H4 (cell line): Measurements from ENCODE around the gene SULF2. TPM values are rescaled to one million over a fixed set of nuclear protein-coding genes. Genes with fewer than 3 reads are reported as not detected.

Source experiments
- DNase-seq: peaks from one replicate; pipeline ENCODE4 v3.0.0-alpha.2; 2015; ENCODE audit warnings: low spot score
- total RNA-seq: library from RNA; depleted of rRNA; stranded (reverse); fragments of >200 nt; shearing (Covaris generic); gene quantifications from 2 replicates; pipeline ENCODE4 v1.2.3, GENCODE V29; 2014

Gene SULF2
- total RNA-seq, 1 experiment from 2014 or later: 269 TPM

DNA sequence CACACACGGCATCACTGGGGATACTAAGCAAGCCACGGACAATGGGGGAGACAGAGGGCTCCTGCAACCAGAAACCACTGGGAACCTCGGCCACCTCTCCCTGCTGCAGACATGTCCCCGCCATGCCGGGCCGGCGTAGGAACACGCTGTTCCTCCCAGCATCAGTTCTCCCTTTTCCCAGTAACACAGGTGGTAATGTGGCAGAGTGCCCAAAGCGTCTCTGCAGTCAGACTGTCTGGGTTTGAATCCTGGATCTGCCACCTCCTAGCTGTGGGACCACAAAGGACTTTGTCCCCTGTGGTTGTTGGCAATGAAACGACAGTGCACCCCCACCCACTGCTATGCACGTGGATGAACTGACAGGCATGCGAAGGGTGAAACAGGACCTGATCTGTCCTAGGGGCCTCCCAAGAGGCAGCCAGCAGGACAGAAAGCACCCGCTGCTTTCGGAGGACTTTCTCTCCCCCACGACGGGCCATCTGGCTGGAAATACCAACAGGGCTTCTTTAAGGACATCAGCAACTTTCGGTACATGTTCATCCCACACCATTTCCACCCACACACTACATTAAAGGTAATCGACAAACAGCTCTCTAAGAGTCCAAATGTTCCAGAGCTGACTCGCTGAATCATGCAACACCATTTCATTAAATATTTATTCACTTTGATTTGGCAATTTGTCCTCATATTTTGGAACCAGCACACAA, 74.1 kb downstream of the SULF2 start:
- DNase-seq: no peak

- no peak for DNase-seq
These were observed 74.6 kb downstream of the SULF2 start for GRCh38 chr20:47710665-47711045.

- no peak for DNase-seq
These were observed 76.1 kb downstream of the SULF2 start for GRCh38 chr20:47708953-47709833.

- DNase-seq: no peak
These were observed 77.0 kb downstream of the SULF2 start for GRCh38 chr20:47708140-47708807.

- no peak for DNase-seq
These were observed 78.9 kb downstream of the SULF2 start for GRCh38 chr20:47706345-47706744.

DNA sequence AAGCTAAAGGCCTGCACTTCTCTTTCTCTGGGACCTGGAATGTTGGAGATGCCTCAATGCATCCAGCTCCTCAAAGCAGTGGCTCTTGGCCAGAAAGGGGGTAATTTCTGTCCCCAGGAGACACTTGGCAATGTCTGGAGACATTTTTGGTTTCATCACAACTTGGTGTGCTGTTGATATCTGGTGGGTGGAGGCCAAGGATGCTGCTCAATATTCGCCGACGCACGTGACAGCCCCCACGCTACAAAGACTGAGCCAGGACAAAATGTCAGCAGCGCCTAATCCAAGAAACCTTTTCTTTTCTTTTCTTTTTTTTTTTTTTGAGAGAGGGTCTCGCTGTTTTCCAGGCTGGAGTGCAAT, 79.8 kb downstream of the SULF2 start:
- DNase-seq: no peak

GRCh38 chr20:47704746-47705496, 80.4 kb downstream of the SULF2 start:
- DNase-seq: no peak

- no peak for DNase-seq
These were observed 81.5 kb downstream of the SULF2 start for GRCh38 chr20:47703748-47704147.

DNA sequence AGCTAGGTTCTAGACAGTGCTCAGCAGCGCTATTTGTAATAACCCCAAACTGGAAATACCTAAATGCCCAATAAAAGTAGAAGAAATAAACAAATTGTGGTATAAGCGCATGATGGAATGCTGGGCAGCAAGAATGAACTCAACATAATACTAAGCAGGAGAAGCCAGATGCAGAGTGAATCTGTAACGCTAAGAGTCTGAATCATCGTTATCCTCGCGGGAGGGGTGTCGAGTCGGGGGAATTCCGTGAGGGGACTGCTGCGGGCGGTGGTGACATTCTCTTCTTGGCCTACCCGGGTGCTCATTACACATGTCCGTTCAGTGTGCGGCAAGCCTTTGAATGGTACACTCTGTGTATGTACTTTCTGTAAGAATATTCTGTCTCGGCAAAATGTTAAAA, 83.7 kb downstream of the SULF2 start:
- peak; percentile 94 for DNase-seq

DNA sequence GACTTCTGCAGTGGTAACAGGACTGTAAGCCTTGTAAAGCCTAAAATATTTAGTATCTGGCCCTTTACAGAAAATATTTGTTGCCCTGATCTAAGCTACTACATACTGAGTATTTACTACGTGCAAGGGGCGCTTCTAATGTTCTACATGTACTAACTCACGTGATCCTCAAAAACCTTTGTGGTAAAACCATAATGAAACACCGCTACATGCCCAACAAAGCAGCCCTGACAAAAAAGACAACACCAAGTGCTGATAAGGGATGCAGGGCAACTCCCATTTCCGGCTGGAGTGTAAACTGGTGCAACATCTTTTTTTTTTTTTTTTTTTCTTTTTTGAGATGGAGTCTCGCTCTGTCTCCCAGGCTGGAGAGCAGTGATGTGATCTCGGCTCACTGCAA, 85.0 kb downstream of the SULF2 start:
- DNase-seq: no peak

DNA sequence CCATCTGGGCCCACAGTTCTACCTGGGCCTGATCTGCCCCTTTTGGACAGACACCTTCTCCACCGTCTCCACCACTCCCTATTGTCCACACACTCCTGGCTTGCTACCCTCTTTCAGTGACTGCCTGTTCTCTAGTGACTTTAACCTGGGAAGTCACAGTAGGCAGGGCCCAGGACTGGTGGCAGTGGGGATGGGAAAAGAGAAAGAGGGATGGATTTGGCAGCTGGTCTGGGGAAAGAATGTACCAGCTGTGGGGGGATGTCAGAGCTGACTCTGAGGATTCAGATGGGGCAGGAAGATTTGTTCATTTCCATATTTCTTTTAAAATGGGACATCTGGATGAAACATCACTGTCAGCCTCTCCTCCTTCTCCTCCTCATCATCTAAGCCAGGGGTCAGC, 85.5 kb downstream of the SULF2 start:
- no peak for DNase-seq

DNA sequence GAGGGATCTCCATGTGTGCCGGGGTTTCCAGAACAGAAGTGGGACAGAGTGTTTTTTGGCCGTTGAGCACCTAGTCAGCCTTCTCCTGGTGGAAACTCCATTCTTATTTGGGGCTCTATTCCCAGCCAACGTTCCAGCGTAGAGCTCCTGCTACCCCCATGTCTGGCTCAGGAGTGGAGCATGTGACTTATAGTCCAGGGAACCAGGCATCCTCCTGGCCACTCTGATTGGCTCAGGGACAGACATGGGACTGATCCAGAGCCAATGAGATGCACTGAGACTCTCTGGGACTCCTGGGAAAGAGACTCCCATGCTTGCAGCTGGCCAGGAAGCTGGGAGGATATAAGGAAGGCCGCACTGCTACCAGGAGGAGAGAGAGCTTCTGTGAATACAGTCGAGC, 87.1 kb downstream of the SULF2 start:
- no peak for DNase-seq

DNA sequence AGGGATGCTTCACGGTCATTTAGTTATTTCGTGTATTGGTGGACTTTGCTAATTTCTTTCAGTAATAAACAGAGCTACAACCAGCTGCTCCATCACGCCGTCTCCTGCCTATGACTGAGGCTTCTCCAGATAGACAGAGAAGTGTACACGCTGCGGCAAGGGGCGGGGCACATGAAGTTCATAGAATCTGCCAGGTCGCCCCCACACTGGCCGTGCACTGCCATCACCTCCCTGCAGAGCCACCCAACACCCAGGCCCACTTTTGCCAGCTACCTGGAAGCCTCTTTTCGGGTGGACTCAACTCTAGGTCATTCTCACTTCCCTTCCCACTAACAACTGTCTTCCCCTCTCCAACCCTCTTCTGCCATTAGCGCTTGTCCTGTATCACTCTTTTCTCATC, 88.4 kb downstream of the SULF2 start:
- DNase-seq: no peak

GRCh38 chr20:47694021-47694818, 91.1 kb downstream of the SULF2 start:
- no peak for DNase-seq

GRCh38 chr20:47691625-47692024, 93.7 kb downstream of the SULF2 start:
- DNase-seq: no peak

GRCh38 chr20:47689731-47690130, 95.5 kb downstream of the SULF2 start:
- DNase-seq: no peak

DNA sequence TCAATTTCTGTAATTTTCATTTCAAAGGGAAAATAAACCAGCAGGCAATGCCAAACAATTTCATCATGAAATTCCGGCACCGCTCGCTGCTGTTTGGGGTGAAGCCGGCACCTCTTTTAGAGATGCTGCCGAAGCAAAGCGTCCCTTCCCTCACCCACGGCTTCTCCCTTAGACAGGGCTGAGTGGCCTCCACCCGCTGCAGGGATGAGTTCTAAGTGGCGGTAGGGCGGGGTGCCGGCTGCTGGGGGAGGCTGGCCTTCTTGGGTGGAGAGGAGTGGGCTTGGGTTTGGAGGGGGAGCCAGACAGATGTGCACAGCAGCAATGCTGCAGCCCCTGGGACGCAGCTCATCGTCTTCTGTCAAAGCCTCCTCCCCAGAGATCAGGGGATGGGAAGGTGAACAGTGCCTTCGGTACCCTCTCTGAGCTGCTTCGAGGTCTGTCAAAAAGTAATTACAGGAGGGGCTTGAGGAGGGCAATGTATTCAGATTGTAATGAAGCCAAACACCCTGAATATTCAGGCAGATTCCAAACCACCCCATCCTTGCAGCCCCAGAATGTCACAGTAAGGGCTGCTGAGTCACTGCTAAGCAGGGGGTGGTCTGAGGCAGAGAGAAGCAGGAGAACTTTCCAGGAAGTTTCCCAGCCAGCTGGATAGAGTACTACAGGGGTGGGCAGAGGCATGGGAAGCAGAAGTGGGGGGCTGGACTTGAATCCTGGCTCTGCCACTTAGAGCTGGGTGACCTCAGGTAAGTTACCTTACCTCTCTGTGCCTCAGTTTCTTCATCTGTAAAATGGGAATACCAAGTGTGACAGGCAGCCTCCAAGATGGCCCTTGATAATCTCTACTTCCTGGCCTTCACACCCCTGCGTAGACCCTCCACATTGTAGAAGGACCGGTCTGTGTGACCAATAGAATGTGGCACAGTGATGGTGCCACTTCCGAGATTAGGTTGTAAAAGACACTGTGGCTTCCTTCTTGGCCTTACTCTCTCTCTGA, 96.6 kb downstream of the SULF2 start:
- DNase-seq: no peak

DNA sequence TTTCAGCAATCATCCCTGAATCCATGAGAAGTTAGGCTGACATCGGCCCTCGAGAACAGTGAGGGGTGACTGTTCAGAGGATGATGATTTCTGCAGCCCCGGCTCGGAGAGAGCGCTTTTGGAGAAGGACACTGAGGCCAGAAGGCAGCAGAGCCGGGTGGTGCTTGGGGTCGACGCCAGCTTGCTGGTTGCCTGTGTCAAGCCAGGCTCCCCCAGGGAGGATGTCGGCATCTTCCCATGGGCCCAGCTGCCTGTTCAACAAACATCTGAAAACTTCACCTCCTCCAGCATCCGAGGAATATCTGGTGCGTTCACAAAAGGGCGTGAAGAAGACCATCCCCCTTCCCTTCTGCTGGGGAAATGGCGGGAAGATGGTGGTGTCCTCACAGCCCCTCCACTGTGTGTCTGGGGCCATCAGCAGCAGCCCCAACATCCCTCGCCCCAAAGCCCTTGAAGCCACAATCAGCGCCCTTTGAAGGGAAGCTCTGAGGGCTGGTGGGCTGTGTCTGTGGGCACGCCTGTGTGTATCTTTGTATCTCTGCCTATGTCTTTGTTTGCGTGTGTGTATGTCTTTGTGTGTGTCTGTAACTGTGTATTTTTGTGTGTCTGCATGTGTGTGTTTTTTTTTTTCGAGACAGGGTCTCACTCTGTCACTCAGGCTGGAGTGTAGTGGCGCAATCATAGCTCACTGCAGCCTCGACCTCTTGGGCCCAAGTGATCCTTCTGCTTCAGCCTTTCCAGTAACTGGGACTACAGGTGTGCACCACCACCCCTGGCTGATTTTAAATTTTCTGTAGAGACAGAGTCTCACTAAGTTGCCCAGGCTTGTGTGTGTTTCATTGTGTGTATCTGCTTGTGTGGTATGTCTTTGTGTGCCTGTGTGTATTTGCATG, 97.9 kb downstream of the SULF2 start:
- no peak for DNase-seq

- peak; percentile 42 for DNase-seq
These were observed 98.7 kb downstream of the SULF2 start for GRCh38 chr20:47686545-47686944.
